Epidermal melanocyte (primary cell): Measurements from ENCODE around the gene EPB41L2.
"Not testable (repeated sequence)": the region's sequence is repeated elsewhere in the genome, so short reads cannot be mapped to it uniquely, and the experiment has no call there.

Experiments
- DNase-seq: peaks from one replicate; pipeline ENCODE4 v3.0.0; 2011; ENCODE audit warnings: low spot score; ENCODE audit not compliant: insufficient read length

Gene EPB41L2

DNA sequence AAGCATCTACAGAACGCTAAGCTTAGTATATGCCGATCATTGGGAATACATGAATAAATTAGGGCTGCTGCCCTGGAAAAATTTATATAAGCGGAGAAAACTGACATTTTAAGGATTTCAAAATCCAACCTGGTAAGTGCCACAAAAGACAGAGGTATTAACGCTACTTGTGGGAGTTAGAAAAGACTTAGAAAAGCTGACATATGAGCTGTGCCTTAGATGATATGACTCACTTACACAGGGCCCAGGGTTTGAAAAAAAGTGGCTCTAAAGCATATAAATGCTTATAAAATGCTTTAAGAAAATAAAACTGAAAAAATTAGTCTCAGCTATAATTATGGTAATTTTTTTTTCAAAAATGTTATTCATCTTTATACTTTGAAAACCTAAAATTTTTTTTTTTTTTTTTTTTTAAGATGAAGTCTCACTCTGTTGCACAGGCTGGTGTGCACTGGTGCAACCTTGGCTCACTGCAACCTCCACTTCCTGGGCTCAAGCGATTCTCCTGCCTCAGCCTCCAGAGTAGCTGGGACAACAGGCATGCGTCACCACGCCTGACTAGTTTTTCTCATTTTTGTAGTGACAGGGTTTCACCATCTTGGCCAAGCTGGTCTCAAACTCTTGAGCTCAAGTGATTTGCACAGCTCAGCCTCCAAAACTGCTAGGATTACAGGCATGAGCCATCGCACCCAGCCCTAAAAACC is 25.7 kb downstream of the EPB41L2 start:
- DNase-seq = no peak

DNA sequence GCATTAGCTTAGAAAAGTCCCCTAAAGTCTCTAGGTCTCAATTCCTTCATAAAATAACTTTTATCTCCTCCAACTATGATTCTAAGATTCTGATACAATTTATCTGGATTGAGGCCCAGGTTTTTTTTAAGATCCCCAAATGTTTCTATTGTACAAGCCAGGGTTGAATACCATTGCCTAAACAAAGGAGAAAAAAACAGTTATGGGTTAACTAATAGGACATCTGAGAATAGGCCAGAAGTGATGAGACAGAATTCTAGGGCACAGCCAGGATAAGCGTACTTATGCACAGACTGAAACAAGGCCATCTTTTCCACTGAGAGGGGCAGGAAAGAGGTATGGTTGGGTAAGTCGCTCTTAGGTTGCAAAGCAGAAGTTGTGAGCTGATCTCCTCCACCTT is 26.4 kb downstream of the EPB41L2 start:
- no peak for DNase-seq

DNA sequence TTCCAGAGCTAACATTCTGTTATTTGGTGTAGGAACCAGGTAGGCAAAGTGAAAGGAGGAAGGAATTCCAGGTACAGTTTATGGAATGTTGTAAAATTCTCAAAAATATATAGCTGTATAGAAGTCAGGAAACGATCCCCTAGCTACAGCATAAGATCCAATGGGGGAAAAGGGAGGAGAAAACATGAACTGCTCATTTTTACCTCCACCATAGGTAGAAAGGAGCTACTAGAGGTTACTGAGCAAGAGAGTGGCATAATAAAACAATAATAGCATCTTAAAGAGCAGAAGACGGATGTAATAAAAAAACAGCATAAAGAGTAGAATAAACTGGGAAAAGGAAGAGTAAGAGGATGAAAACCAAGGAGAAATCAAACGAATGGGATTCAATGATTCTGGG is 26.9 kb downstream of the EPB41L2 start:
- DNase-seq = no peak

DNA sequence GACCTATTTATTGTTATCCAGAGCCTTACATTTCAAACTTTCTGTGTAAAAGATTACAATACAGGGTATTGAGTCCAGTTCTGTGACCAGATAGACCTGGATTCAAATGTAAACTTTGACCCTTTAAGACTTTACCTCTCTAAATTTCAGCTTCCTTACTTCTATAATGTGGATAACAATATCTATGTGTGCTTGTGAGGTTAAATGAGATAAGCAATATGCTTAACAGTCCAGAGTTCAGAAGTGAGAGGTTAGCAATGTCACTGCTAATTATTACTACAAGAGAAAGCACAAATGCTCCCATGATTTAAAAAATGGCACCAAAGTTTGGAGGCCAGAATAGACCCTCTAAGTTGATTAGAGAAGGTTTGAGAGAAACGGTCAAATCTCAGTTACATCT is 27.5 kb downstream of the EPB41L2 start:
- DNase-seq = no peak

DNA sequence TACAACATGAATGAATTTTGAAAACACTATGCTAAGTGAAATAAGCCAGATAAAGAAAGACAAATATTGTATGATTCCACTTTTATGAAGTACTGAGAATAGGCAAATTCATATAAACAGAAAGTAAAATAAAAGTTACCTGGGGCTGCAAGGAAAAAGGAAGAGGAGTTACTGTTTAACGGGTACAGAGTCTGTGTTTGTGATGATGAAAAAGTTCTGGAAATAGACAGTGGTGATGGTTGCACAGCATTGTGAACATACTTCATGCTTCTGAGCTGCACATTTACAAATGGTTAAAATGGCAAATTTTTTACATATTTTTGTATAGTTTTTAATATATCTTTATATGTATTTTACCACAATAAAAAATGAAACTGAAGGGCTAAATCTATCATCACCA is 29.4 kb downstream of the EPB41L2 start:
- no peak for DNase-seq

DNA sequence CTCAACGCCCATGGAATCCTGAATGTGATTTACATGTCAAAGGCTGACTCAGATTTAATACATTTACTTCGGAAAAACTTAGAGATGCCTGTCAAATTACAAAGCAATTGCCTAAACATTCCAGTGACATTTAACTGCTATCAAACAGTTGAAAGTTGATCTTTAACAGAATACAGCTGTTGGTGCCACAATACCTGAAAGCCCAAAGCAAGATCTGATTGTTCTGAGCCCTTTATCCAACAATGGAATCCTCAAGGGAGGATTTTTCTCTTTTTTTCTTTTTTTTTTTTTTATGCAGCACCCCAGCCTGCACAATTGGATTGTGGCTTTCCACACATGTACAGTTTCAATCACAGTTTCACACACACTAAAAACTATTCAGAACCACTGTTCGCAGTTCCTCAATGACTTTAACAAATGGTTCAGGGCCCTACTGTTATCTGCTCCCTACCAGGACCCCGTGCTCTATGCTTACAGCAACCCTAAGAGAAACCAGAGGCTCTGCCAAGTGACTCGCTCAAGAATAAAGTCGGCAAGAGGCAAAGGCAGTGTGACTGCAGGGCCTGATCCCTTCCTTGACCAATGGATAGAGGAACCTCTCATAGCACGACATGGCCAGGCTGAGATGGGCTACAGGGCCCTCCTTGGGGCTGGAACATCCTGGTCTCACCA is 33.3 kb downstream of the EPB41L2 start:
- DNase-seq = no peak

DNA sequence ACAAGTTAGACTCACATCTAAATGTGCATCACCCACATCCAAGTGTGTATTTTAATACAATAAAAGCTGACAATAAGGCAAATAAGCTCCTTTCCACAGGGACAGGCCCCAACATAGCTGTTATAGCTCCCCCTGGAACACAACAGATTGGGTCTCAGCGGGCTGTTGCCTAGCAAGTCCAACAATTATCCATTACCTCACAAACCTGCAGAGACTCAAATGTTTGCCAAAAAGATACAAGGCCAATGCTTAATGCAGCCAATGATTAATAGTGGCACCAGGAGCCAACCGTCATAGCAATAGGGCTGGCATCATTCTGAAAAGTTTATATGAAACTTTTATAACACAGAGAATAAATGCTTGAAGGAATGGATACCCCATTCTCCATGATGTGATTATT is 35.7 kb downstream of the EPB41L2 start:
- DNase-seq = no peak

DNA sequence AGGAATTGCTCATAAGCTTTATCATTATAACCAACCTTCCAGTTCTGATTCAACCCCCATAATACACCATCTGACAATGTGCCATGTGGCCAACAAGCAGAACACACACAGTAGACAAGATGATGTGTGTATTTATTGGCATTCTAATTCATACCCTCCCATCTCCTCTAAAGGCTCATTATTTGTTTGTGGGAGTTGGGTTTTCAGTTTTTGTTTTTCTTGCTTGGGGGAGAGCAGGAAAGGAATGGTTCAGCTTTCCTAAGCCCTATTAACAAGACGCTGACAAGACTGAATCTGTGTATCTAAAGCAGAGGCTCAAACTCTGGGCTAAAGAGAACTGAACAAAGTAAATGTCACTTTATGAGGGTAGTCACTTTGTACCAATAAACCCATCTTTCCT is 36.8 kb downstream of the EPB41L2 start:
- DNase-seq = no peak

DNA sequence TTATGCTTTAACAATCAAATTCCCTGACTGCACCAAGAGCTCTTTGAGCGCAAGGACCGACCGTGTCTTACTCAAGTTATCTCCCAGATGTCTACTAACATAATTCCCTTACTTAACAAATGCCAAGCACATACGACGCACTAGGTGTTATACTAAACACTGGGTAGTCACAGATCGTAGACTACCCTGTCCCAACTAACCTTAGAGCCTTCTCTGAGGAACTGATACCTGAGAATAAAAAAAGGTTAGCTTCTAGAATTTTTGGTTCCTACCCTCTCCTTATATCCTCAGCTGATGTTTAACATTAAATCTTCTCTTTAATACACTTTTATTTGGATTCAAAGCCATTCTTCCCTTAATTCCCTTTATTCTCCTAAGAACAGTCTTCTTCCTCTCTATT is 38.5 kb downstream of the EPB41L2 start:
- DNase-seq = no peak

DNA sequence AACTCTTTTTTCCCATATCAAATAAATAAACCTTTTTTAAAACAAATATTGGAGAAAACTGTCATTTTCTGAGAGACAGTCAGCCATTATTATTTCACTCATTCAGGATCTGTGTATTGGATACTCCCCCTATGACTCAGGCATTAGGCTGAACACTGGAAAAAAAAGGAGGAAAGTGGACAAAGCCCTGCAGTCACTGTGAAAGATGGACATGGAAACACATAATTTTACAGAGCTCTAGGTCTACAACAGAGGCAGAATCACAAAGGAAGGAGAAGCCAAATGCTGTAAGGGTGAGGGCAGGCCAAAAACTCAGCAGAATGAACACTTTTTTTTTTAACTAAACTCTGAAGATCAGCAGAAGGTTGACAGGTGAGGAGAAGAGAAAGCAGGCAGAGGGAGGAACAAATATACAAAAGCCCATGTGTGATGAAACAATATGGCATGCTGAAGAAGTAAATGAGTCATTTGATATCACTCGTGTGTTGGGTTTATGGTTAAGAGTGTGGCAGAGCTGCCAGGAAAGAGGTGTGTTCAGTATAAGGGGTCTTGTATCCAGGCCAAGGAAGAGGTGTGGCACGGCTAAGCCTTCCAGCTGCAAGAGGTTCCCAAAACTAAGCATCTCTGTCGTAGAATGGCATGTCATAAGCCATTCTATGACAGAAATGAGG is 39.1 kb downstream of the EPB41L2 start:
- no peak for DNase-seq

DNA sequence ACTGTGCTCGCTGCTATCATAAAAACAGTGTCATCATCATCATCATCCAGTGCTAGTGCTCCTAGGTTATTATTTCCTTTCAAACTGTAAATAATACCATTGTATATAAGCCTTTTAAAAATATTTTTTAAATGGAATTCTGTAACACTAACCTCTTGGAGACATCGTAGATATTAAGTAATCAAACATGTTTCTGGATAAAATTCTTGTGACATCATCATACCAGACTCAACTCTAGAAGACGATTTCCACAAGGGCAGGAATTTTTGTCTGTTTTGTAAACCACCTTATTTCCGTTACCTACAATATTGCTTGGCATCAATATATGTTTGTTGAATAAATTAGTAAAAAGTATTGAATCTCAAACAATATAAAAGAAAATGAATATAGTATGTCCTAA is 40.4 kb downstream of the EPB41L2 start:
- DNase-seq = no peak

DNA sequence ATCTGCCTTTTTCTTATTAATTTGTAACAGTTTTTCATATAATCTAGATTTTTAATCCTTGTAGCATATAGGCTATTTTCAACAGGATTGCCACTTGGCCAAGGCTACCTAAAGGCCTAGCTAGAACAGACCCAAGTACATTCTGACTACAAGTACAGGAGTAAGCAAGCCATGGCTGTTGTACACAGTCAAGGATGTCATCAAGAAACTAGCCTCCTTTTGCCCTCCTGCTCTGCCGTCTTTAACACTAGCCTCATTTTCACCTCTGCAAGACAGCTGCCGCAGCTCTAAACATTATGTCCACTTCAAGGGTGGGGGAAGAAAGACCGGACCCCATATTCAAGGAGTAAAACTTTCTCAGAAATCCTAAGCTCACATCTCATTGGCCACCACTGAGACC is 45.1 kb downstream of the EPB41L2 start:
- DNase-seq = no peak

DNA sequence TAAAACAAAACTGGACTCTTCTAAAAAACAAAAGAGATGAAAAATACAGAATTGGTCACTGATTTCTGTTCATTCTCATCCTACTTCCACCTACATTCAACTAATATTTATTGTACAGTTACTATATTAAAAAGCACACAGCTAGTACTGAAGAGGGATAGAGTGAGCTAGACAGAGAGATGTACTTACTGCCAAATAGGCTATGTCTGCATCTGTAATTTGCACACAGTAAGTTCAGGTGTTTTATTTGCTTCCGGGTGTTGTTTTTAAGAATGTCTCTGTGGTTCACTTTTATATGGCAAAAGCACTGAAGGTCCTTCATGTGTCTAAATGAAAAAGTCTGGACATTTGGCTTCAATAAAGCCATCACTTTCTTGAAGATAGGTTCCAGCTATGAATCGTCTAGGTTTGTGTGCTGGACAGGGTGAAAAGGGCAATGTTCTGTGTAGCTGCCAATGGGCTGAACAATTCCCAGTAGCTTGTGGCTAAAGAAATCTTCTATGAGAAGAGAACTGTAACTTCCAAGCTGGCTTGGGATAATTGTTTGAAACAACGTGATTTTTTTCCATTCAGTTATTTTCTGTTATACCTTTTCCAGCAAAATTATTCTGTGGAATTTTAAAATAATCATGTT is 47.3 kb downstream of the EPB41L2 start:
- no peak for DNase-seq

DNA sequence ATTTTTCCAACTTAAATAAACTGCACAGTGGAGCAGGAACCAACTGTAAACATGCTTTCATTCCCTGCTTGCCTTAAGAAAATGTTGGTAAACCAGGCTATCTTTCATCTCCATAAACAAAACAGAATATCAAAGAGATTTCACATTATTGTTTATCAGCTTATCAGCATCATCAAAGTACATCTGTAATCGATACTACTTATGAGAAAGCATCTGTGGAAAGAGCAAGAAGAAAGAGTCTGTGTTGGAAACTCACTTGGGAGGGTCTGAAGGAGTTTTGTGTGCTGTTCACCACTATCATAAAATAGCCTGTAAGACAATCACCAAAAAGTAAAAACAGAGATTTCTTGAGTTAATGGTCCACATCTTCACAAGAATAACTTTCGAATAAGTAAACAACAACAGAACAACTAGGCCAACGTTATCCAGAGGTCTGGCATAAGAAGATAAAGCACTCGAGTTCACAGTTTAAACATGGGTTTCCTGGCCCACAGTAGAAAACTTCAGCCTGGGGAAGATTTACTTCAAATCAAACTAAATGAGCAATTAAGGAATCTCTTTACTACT is 47.9 kb downstream of the EPB41L2 start:
- DNase-seq = no peak

DNA sequence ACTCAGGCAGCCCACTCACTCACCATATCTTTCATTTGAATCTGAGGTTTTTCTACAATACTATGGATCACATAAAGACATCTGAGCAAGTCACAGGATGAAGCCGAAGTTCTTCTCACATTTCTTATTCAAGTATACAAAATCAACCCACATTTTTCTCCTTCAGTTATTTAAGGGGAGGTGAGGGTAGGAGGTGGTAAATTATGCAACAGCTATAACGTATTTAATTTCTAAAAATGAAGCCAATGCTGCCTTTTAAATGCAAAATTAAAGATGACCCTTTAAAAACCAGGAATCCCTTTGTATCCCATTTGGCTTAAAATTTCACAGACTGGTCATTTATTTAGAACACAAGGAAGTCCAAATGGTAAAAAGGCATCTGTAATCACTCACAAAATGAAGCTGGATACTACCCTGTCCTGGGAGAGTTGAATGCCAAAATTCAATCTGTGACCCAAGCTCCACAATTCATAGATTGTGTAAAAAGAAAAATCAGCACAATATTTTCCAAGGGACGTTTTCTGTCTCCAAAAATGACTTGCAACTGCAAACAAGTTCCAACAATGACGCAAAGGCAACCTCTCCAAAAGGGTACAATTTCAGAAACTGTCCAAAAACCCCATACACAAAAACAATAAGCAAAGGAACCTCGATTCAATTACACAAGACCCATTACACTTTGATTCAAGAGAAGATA is 48.8 kb downstream of the EPB41L2 start:
- DNase-seq = no peak

DNA sequence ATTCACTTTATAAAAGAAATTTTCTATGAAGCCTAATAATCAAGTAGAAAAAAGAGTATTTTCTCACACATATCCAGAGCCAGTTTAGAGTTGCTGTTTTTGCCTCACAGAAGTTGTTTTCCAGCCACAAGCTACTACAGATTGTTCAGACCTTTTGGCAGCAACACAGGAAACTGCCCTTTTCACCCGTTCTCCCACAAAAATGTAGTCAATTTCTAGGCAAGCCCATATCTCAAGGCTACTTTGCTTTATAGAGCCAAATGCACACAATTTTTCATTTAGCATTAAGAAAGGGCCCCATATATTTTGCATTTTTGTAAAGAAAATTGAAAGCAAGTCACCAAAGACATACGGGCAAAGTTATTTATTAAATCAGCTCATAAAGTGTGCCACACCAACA is 49.5 kb downstream of the EPB41L2 start:
- peak; percentile 66 for DNase-seq

DNA sequence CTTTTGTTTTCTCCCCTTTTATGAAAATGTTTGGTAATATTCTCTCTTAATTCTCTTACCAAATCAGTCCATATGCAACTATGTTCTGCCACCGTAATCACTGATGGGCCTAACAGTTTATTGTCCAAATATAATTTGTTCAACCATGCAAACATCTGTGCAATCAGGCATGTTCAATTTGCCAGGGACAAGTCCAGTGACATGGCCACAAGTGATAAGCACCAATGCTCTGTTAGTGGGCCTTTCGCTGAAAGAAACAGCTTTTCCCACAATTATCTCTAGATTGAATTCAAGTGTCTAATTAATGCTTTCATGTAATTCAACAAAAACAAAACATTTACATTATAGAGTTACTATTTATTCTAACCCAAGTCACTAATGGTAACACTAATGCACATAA is 53.3 kb downstream of the EPB41L2 start:
- DNase-seq = no peak

DNA sequence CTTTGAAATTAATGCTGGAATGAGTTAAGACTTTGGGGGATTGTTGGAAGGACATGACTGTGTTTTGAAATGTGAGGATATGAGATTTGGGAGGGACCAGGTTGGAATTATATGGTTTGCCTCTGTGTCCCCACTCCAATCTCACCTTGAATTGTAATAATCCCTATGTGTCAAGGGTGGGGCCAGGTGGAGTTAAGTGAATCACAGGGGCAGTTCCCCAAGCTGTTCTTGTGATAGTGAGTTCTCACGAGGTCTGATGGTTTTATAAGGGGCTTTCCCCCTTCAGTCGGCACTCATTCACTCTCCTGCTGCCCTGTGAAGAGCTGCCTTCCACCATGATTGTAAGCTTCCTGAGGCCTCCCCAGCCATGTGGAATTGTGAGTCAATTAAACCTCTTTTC is 54.1 kb downstream of the EPB41L2 start:
- not testable (repeated sequence) for DNase-seq

DNA sequence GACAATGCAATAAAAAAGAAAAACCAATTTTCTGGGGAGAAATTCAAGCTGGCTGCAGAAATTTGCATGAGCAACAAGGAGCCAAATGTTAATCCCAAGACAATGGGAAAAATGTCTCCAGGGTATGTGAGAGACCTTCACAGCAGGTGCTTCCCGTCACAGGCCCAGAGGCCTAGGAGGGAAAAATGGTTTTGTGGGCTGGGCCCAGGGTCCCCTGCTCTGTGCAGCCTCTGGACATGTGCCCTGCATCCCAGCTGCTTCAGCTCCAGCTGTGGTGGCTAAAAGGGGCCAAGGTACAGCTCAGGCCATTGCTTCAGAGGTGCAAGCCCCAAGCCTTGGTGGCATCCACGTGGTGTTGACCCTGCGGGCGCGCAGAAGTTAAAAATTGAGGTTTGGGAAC is 55.1 kb downstream of the EPB41L2 start:
- DNase-seq = not testable (repeated sequence)

DNA sequence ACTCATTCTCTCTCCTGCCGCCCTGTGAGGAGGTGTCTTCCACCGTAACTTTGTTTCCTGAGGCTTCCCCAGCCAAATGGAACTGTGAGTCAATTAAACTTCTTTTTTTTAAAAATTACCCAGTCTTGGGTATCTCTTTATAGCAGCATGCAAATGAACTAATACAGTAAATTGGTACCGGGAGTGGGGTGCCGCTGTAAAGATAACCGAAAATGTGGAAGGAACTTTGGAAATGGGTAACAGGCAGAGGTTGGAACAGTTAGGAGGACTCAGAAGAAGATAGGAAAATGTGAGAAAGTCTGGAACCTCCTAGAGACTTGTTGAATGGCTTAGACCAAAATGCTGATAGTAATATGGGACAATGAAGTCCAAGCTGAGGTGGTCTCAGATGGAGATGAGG is 55.8 kb downstream of the EPB41L2 start:
- no peak for DNase-seq

DNA sequence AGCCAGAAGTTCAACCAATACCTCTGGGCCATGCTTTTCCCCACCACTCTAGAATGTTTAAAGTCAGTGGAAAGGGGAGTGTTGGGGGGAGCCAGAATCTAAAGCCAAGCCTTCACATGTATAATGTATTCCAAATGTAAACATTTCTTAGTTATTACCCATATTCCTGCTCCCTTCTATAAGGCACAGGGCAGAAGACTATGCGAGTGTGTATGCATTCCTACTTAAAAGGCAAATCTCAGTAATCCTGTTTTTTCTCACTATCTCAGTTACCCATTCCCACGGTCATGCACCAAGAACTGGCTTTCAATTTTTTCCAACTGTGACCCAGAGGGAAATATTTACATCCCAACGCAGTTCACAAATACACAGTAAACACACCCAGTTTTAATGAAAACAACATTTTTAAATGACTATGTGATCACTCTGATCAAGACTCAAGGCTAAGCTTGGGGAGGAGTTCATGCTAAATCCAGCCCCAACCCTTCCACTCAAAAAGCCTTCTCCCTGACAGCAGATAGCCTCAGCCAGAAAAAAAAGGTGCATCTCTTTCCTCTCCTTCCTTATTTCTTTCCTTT is 57.5 kb downstream of the EPB41L2 start:
- no peak for DNase-seq
